Endothelial cell of umbilical vein (primary cell): ENCODE results near the gene PHAX. TPM values are rescaled to one million over a fixed set of nuclear protein-coding genes. Genes with fewer than 3 reads are reported as not detected.

Experiments
- BruUV-seq: library from RNA; stranded (reverse); fragments of 400-500 nt; replicated peaks from 2 replicates; lab custom pipeline; 2021; lab: Mats Ljungman, UMichigan
- CTCF ChIA-PET: fragments of 300-600, 350-600 bp; sonication (Branson Sonifier 250); formaldehyde crosslinking; loops from one replicate; lab custom pipeline; 2021; ENCODE audit warnings: antibody characterized with exemption, inconsistent platforms; lab: Charles Lee
- POLR2A ChIA-PET: fragments of 300-600, 350-600 bp; sonication (Branson Sonifier 250); formaldehyde crosslinking; loops from one replicate; lab custom pipeline; 2021; ENCODE audit warnings: antibody characterized with exemption, inconsistent platforms; lab: Charles Lee
- DNase-seq: peaks from one replicate; pipeline ENCODE4 v3.0.0-alpha.2; 2011; ENCODE audit warnings: low read depth, low spot score
- FAIRE-seq: peaks from 2 replicates; lab custom pipeline; 2011; peaks lifted over from hg19 to GRCh38; lab: Jason Lieb, UNC
- H2AFZ ChIP-seq: 2 replicates; pipeline ENCODE4 v1.6.0; 2012; ENCODE audit warnings: low read depth, low read length, control low read depth, inconsistent platforms
- H3K27ac ChIP-seq: 2 replicates; pipeline ENCODE4 v1.5.1; 2011; ENCODE audit warnings: low read depth, mild to moderate bottlenecking, control low read depth, low read length, moderate library complexity; ENCODE audit not compliant: insufficient read depth
- H3K27me3 ChIP-seq, 2 experiments: 2 replicates each; pipeline versions ENCODE4 v1.6.0 to v1.6.1; 2011; ENCODE audit warnings: low read length in 2 of 2, mixed read lengths in 1 of 2; ENCODE audit not compliant: control insufficient read depth in 2 of 2, insufficient read depth in 2 of 2
- H3K36me3 ChIP-seq, 2 experiments: 2 replicates in 1 of 2; 3 replicates in 1 of 2; pipeline ENCODE4 v1.5.1; 2011; ENCODE audit warnings: low read length in 2 of 2, mild to moderate bottlenecking in 1 of 2, moderate library complexity in 1 of 2; ENCODE audit not compliant: control insufficient read depth in 2 of 2, insufficient read depth in 2 of 2; ENCODE audit errors: extremely low read depth in 1 of 2
- H3K4me1 ChIP-seq: 3 replicates; pipeline ENCODE4 v1.5.1; 2011; ENCODE audit warnings: mild to moderate bottlenecking, low read length; ENCODE audit not compliant: control insufficient read depth, insufficient read depth; ENCODE audit errors: extremely low read depth
- H3K4me2 ChIP-seq: 2 replicates; pipeline ENCODE4 v1.6.1; 2011; ENCODE audit warnings: low read length, control low read depth, mixed read lengths; ENCODE audit not compliant: insufficient read depth
- H3K4me3 ChIP-seq, 3 experiments: fragments of 200-600 bp in 1 of 3; sonication (generic), shearing (Covaris generic) in 1 of 3; replicated peaks in 1 of 3; 2 replicates each; pipeline ENCODE4 v1.5.1; 2011 to 2016; ENCODE audit warnings: control low read depth in 3 of 3, low read length in 3 of 3, mild to moderate bottlenecking in 2 of 3, inconsistent platforms in 1 of 3, low read depth in 1 of 3, moderate library complexity in 1 of 3; ENCODE audit not compliant: insufficient read depth in 1 of 3
- H3K79me2 ChIP-seq: 2 replicates; pipeline ENCODE4 v1.6.0; 2012; ENCODE audit warnings: low read length, inconsistent platforms; ENCODE audit not compliant: control insufficient read depth, insufficient read depth
- H3K9ac ChIP-seq: replicated peaks from 2 replicates; pipeline ENCODE3; 2011; ENCODE audit warnings: low read length, control low read depth; ENCODE audit not compliant: insufficient read depth; ENCODE audit errors: extremely low read depth
- H3K9me1 ChIP-seq: replicated peaks from 3 replicates; pipeline ENCODE4 v1.6.0; 2011; ENCODE audit warnings: mild to moderate bottlenecking, low read length; ENCODE audit not compliant: control insufficient read depth, insufficient read depth; ENCODE audit errors: extremely low read depth
- H3K9me3 ChIP-seq: replicated peaks from 2 replicates; pipeline ENCODE4 v1.5.1; 2012; ENCODE audit warnings: low read length, inconsistent platforms; ENCODE audit not compliant: control insufficient read depth, insufficient read depth
- H4K20me1 ChIP-seq: replicated peaks from 2 replicates; pipeline ENCODE3; 2011; ENCODE audit warnings: mild to moderate bottlenecking, low read length; ENCODE audit not compliant: control insufficient read depth, insufficient read depth; ENCODE audit errors: extremely low read depth
- FOS ChIP-seq: IDR thresholded peaks from 2 replicates; pipeline ENCODE4 v1.6.1; 2011; ENCODE audit warnings: mild to moderate bottlenecking, low read length, moderate library complexity, borderline replicate concordance; ENCODE audit not compliant: insufficient read depth
- GATA2 ChIP-seq: IDR thresholded peaks from 2 replicates; pipeline ENCODE4 v1.7.0; 2011; ENCODE audit warnings: low read depth, mild to moderate bottlenecking, moderate library complexity, mixed read lengths, low read length; ENCODE audit not compliant: insufficient read length, insufficient read depth
- JUN ChIP-seq: IDR thresholded peaks from 2 replicates; pipeline ENCODE4 v1.6.1; 2011; ENCODE audit warnings: borderline replicate concordance, low read depth; ENCODE audit not compliant: insufficient read length, insufficient read depth
- MYC ChIP-seq: IDR thresholded peaks from one replicate; pipeline ENCODE4 v1.6.1; 2011; ENCODE audit warnings: mild to moderate bottlenecking, low read depth, low read length
- POLR2A ChIP-seq: IDR thresholded peaks from 2 replicates; pipeline ENCODE4 v1.6.1; 2012; ENCODE audit warnings: low read depth, mild to moderate bottlenecking, control low read depth, low read length
- POLR2AphosphoS5 ChIP-seq: IDR thresholded peaks from 2 replicates; pipeline ENCODE4 v1.6.1; 2012; ENCODE audit warnings: low read depth, mild to moderate bottlenecking, control low read depth, low read length, moderate library complexity; ENCODE audit not compliant: insufficient read depth
- dilution Hi-C: fragments of 300-500 bp; cut with MboI; formaldehyde crosslinking; loops from one replicate; pipeline ENCODE4 v1.15.0; 2019; ENCODE audit warnings: low sequenced_read_pairs; ENCODE audit not compliant: extremely low pct_ligation_motif_present
- intact Hi-C: fragments of 100-400 bp; cut with micrococcal nuclease; formaldehyde crosslinking; loops from one replicate; pipeline ENCODE4 v1.10.0; 2022
- polyA plus RNA-seq, 4 experiments: library from polyadenylated mRNA; depleted of rRNA in 3 of 4; stranded (reverse) in 3 of 4; unstranded in 1 of 4; fragments of >200 nt; gene quantifications; 2 replicates each; pipeline versions ENCODE4 v1.2.1 to v1.2.3, GENCODE V29; 2011 to 2012; ENCODE audit warnings: missing spikeins in 1 of 4
- total RNA-seq: library from RNA; stranded (reverse); gene quantifications from 2 replicates; pipeline ENCODE4 v1.2.3, GENCODE V29; 2021
- TF ChIP-seq, protein P1 (sequence below), 2 donors: IDR thresholded peaks; 1 replicate in 1 of 2; 2 replicates in 1 of 2; pipeline ENCODE4 v1.5.1; 2011; ENCODE audit warnings: low read length in 2 of 2, mild to moderate bottlenecking in 2 of 2, moderate library complexity in 2 of 2, control low read depth in 1 of 2, inconsistent platforms in 1 of 2, low read depth in 1 of 2; ENCODE audit not compliant: insufficient read depth in 1 of 2; ENCODE audit errors: extremely low read depth in 1 of 2

Gene PHAX
- total and polyA plus RNA-seq, 2 donors (not counting 3 experiments of a cell fraction or from before 2014, with no cell fraction given): 33.0 to 51.2 TPM

- CTCF ChIA-PET: interaction anchor here (0.5 to 1.2 kb wide), 4 partner anchors 13 to 252 kb away, joined by 3 read pairs; no protein-coding TSS in a partner anchor
- FAIRE-seq: peak; percentile 94
Observed at GRCh38 chr5:126597156-126597555, 3.6 kb upstream of the PHAX start.

More at GRCh38 chr5:126597156-126597555, 3.6 kb upstream of the PHAX start:
- Histone ChIP-seq H3K9ac (no peak overlapping the region), H3K9me1 (no peaks in the 10 kb centered on the region), H3K79me2 (peaks cover 14% of the 10 kb centered on the region), H3K4me2 (peak overlapping the region; percentile 43), H3K36me3 (no peaks in the 10 kb centered on the region), H2AFZ (peak overlapping the region; percentile 23), H3K27ac (peak overlapping the region; percentile 64), H4K20me1 (no peaks in the 10 kb centered on the region), H3K4me3 (no peak overlapping the region), H3K4me1 (peaks cover 34% of the 10 kb centered on the region), H3K9me3 (no peaks in the 10 kb centered on the region), H3K27me3 (no peaks in the 10 kb centered on the region)
- intact Hi-C loops (loop anchor here (2.0 kb wide), 1 partner anchor 1946 kb away; no protein-coding TSS in a partner anchor), dilution Hi-C loops (no loop called here)
- POLR2A ChIA-PET: no interaction called here
- peak; percentile 92 for DNase-seq
- TF ChIP-seq FOS: peak; percentile 88
- TF ChIP-seq, protein P1, sequence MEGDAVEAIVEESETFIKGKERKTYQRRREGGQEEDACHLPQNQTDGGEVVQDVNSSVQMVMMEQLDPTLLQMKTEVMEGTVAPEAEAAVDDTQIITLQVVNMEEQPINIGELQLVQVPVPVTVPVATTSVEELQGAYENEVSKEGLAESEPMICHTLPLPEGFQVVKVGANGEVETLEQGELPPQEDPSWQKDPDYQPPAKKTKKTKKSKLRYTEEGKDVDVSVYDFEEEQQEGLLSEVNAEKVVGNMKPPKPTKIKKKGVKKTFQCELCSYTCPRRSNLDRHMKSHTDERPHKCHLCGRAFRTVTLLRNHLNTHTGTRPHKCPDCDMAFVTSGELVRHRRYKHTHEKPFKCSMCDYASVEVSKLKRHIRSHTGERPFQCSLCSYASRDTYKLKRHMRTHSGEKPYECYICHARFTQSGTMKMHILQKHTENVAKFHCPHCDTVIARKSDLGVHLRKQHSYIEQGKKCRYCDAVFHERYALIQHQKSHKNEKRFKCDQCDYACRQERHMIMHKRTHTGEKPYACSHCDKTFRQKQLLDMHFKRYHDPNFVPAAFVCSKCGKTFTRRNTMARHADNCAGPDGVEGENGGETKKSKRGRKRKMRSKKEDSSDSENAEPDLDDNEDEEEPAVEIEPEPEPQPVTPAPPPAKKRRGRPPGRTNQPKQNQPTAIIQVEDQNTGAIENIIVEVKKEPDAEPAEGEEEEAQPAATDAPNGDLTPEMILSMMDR (IDR thresholded peaks at IDR 0.05; ENCODE audit: extremely low read depth in 1 of 2, insufficient read depth in 1 of 2, low read depth in 1 of 2, low read length in 2 of 2): no peak
- TF ChIP-seq JUN: peak; percentile 83
- no peak for TF ChIP-seq MYC
- TF ChIP-seq POLR2AphosphoS5: no peak
- TF ChIP-seq POLR2A: no peak
- no peak for TF ChIP-seq GATA2
- no TSS peak for BruUV-seq
